Astrocyte of the hippocampus (primary cell): ENCODE measurements around the gene TLE2.
A peak's percentile ranks its signal among the peaks of the same experiment; 100 is the strongest.

ENCODE experiments used
- DNase-seq: peaks from one replicate; pipeline ENCODE4 v3.0.0; 2011; ENCODE audit warnings: low read depth, low spot score

Gene TLE2

GRCh38 chr19:3029065-3029923 is at the start of gene TLE2:
TSS of gene TLE2 (minus strand) at chr19:3029280. CDS start at chr19:3028904, 376 bp downstream.
- no peak for DNase-seq

GRCh38 chr19:3075605-3076431 is 46.7 kb upstream of the TLE2 start:
- DNase-seq = peak; percentile 73

DNA sequence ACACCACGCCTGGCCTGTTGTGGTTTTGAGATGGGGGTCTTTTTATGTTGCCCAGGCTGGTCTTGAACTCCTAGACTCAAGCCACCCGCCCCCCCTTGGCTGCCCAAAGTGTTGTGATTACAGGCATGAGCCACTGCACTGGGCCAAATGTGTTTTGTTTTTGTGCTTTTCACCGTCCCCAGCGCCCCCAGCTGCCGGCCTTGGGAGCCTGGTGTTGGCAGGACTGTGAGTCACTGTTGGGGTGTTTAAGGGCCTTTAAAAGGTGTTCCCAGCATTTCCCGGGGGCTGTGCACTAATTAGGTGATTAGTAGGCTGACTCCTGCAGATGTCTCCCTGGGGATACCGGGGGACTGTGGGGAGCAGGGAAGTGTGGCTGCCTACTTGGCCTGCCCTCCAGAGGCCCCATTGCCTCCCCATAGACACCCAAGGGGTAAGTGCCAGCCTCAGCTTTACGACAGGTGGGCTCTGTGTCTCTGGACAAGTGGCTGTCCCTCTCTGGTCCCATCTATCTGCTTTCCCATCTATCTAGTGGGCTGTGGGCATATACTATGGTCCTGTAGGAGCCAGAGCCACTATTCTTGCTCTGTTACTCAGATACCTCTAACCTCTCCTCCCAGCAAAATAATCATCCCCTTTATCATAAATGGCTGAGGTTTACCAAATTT is 45.0 kb upstream of the TLE2 start:
- DNase-seq = peak; percentile 52

GRCh38 chr19:3073159-3073563 is 44.1 kb upstream of the TLE2 start:
- DNase-seq = peak; percentile 48

- DNase-seq = no peak
These were observed 42.7 kb upstream of the TLE2 start for GRCh38 chr19:3071768-3072167.

- DNase-seq = no peak
These were observed 39.0 kb upstream of the TLE2 start for GRCh38 chr19:3068071-3068470.

GRCh38 chr19:3067563-3067962 is 38.5 kb upstream of the TLE2 start:
- no peak for DNase-seq

DNA sequence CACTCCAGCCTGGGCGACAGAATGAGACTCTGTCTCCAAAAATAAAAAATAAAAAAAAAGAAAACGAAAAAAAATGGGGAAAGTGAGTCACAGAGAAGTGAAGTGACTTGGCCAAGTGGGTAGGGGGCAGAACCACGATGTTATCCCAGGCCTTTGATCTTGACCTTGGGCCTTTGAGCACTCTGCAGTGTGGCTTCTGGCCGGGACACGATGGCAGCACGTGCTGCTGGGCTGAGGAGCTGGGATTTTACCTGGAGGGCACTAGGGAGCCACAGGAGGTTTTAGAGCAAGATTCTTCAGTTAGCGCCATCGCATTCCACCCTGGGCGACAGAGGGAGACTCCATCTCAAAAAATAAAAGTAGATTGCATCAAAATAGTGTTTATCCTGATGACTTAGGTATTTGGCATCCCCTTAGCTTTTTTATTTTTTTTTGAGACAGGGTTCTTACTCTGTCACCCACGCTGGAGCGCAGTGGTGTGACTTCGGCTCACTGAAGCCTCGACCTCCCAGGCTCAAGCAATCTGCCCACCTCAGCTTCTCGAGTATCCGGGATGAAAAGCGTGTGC is 37.5 kb upstream of the TLE2 start:
- no peak for DNase-seq

DNA sequence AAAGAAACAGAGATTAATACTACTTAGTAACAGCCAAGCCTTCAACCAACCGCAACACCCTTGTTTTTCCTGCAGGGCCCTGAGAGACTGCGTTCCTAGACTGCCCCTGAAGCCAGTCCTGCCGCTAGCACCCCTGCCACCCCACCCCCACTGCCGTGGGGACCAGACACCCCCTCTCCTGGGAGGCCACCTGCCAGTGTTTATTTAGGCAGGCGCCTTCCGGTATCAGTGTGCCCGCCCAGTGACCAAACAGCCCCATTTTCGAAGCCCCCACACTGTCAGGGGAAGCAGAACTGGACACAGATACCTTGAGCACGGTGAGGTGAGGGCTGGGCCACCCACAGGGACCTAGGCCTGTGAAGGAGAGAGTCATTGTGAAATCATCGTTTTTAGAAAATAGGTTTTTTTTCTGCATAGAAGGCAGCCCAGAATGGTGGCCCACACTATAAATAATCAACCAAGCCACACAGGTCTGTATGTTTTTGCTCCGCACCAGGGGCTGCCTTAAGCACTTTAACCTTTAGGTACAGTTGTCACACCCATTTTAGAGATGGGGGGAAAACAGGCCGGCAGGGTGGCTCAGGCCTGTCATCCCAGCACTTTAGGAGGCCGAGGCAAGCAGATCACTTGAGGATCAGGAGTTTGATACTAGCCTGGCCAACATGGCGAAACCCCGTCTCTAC is 36.7 kb upstream of the TLE2 start:
- no peak for DNase-seq

GRCh38 chr19:3064011-3064330 is 34.9 kb upstream of the TLE2 start:
- DNase-seq = no peak

- DNase-seq = peak; percentile 81
These were observed 33.4 kb upstream of the TLE2 start, which contains the start of gene TLE5 for GRCh38 chr19:3062165-3063105. TSS of gene TLE5 (minus strand) at chr19:3062495. CDS start at chr19:3062200, 295 bp downstream.

DNA sequence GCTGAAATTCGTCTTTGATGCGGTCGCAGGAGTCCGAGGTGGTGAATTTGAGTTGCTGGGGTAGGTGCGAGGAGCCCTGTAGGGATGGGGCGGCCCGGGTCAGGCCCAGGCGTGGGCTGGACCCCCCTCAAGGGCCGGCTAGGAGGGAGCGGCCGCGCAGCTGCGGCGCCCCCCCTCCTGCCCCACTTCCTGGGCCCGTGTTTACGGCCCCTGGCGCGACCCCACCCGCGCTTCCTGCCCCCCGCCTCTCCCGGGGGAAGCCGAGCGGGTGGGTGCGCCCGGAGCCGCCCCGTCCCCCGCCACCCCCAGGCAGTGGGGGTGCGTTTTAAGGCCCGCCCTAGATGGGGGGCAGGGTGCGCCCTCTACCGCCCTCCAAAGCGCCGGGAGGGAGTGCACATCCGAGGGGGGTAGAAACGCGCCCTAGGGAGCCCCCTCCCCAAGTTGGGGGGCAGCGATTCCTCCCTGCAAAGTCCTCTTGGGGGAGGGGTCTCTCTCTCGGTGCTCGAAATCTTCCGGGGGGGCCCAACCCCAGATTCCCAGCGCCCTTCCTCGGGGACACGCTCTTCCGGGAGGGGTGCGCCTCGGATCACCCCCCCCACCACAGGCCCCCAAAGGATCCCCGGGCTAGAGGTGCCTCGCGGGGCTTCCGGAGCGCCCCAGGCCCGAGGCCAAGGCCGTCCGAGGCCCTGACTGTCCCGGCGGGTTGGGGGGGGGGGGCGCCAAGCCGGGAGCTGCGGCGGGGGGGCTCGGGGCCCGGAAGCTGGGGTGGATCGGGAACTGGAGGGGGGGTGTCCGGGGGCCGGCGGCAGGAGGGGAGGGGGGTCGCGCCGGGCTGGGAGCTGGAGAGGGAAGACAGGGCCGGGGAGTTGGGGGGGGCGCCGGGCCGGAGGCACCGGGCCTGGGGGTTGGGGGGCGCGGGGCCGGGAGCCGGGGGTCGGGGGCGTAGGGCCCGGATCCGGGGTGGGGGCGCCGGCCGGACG is 32.4 kb upstream of the TLE2 start:
- DNase-seq = peak; percentile 59

GRCh38 chr19:3060857-3061181 is 31.7 kb upstream of the TLE2 start:
- no peak for DNase-seq

DNA sequence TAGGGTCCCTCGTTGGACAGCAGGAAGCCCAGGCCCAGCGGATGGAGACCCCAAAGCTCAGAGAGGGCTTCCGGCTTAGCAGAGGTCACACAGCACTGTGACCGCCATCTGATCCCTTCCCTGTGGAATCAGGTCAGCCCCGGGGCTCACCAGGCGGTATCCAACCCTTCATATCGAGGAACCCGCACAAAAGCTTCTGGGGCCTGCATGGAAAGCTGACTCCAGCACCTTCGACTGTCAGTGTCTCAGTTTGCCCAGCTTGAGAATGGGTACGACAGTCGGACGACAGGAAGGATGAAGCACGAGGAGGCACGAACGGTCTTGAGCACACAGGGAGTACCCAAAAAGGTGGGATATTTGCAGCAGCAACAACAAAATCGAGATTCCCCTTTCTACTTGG is 30.6 kb upstream of the TLE2 start:
- DNase-seq = no peak

- DNase-seq = no peak
These were observed 29.8 kb upstream of the TLE2 start for GRCh38 chr19:3058821-3059314.

DNA sequence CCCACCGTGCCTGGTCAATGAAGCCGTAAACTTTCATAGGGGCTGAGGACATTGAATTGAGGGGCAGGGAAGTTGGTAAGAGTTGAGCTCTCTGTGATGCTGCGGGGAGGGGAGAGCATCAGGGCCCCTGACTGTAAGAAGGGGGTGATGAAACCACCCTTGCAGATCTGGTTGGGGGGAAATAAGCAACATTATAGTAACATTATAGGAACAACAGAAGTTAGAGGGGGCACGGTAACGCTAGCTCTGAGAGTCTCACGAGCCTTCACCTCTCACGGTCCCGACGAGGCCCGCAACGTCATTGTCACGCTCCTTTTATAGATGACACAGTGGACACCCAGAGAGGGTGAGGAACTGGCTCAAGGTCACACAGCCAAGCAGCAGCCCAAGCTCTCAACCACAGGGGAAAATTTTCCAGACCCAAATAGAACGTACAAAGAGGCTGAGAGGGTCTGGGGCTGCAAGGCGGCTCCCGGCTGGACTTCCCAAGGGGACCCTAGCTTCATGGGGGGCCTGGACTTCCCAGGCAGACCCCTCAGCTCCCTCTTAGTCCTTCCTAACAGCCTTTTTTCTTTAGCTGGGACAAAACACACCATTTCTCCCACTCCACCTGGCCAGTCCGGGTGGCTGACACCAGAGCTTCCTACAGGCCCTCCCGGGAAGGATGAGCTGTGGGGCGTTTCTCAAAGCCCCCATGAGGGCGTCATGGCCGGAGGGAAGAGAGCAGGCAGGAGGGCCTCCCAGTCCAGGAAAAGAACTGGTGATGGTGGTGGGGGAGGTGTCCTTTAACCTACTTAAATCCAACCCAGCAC is 29.1 kb upstream of the TLE2 start:
- DNase-seq = no peak

GRCh38 chr19:3057275-3057714 is 28.2 kb upstream of the TLE2 start:
- DNase-seq = peak; percentile 96
